Activated naive CD4-positive, alpha-beta T cell treated with anti-CD3 and anti-CD28 coated beads, Interleukin-2, amount 10 ng/mL, durations not matched to agents 5 hours and 36 hours (primary cell): ENCODE measurements around the gene MPC2. TPM values are rescaled to one million over a fixed set of nuclear protein-coding genes. Genes with fewer than 3 reads are reported as not detected.

Experiments used
- total RNA-seq, 2 experiments: library from RNA; stranded (reverse); gene quantifications; one replicate each; pipeline ENCODE4 v1.2.3, GENCODE V29; 2021

Gene MPC2
- 10 to 100 TPM; 52.9 to 56.9 TPM for total RNA-seq

GRCh38 chr1:167936930-167937708 is at the start of gene MPC2:
Gene MPC2, minus strand, starts transcription at chr1:167937072. Its CDS starts 1,231 bp downstream, at chr1:167935841.

GRCh38 chr1:167936068-167936929 is 573 bp downstream of the MPC2 start, which contains the start of gene DCAF6:
Gene DCAF6, plus strand, starts transcription at chr1:167936683. Its CDS starts 229 bp downstream, at chr1:167936912.

GRCh38 chr1:167913895-167914496 is 22.9 kb downstream of the MPC2 start, which contains the start of gene ADCY10:
Gene ADCY10, minus strand, starts transcription at chr1:167914134. Its CDS starts 8,994 bp downstream, at chr1:167905140.

Other genes starting within 250 kb of the MPC2 start
- gene MPZL1, start 215.1 kb downstream of the MPC2 start, total RNA-seq, result 10 to 100 TPM; 16.1 TPM
- under 1 TPM in 1 of 2 experiments, not detected in 1; 0.05 TPM for gene ADCY10, start 22.9 kb downstream of the MPC2 start, total RNA-seq
- gene DCAF6, start 389 bp downstream of the MPC2 start, total RNA-seq, result 10 to 100 TPM; 19.9 to 20.3 TPM
- gene GPR161, start 199.9 kb upstream of the MPC2 start, total RNA-seq, result under 1 TPM in 1 of 2 experiments, not detected in 1; 0.05 TPM
- 10 to 100 TPM; 37.5 to 40.6 TPM for gene TIPRL, start 241.9 kb upstream of the MPC2 start, total RNA-seq